ENCODE measurements around the gene EFNB3. TPM values are rescaled to one million over a fixed set of nuclear protein-coding genes. Genes with fewer than 3 reads are reported as not detected.
A peak's percentile ranks its signal among the peaks of the same experiment; 100 is the strongest.

Gene EFNB3
- polyA plus RNA-seq, 4 donors, result 1.1 to 2.0 TPM; not detected in 2

DNA sequence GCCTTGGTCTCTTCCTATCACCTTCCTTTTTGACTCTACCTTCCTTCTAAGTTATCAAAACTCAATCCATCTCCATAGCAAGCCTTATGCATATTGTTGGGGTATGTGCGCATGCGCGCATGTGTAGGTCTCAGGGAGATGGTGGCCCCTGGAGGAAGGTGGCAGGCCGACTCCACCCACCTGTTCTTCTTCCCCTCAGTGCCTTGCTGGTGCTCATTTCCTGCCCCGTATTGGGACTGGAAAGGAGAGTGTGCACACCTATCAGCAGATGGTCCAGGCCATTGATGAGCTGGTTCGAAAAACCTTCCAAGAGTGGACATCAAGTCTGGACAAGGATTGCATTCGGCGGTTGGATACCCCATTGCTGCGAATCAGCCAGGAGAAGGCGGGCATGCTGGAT lies 37.7 kb downstream of the EFNB3 start:
- Histone ChIP-seq H3K4me1 (ENCODE audit: control insufficient read depth in 3 of 3, insufficient read depth in 2 of 3, low read depth in 1 of 3, low read length in 2 of 3) (no peaks in the 10 kb centered on the region), H3K9me3 (ENCODE audit: control insufficient read depth in 2 of 2, insufficient read depth in 1 of 2, low read depth in 1 of 2, low read length in 1 of 2) (no peaks in the 10 kb centered on the region), H3K36me3 (ENCODE audit: control insufficient read depth in 3 of 3, insufficient read depth in 2 of 3, low read depth in 1 of 3, low read length in 3 of 3) (no peaks in the 10 kb centered on the region), H3K27me3 (ENCODE audit: control insufficient read depth in 3 of 3, insufficient read depth in 3 of 3, low read length in 3 of 3) (peaks cover 0 to 13% (median 3%) of the 10 kb centered on the region in 3 donors), H3K27ac (ENCODE audit: low read depth in 1 of 3, low read length in 2 of 3) (no peak overlapping the region), H3K4me3 (ENCODE audit: low read depth in 1 of 3, low read length in 3 of 3) (no peak overlapping the region)
- no peak for DNase-seq
- WGBS, 3 donors, result 74 to 82% (median 82%) methylated on average over 10 of the region's 10 CpGs
- no peak for FAIRE-seq

DNA sequence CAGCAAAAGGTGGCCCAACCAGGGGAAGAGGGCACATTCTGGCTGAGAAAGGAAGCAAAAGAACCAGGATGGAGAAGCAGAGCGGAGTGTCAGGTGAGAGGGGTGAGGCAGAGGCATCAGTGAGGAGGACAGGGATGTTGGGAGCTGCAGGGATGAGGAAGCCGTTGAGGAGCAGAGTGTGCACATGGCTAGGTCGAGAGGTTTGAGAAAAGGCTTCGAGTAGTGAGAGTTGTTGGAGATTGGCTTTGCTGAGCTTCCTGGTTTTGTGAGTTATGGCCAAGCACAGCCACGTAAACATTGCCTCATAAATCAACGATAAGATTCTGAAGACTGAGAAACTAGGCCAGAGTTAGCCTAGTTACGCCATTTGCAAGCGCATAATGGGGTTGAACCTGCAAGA lies 39.4 kb downstream of the EFNB3 start:
- WGBS, 3 donors, result 54 to 61% (median 58%) methylated on average over 8 of the region's 8 CpGs
- no peak for FAIRE-seq
- H3K4me3 ChIP-seq (ENCODE audit: low read depth in 1 of 3, low read length in 3 of 3), result no peak overlapping the region
- no peaks in the 10 kb centered on the region for H3K9me3 ChIP-seq (ENCODE audit: control insufficient read depth in 2 of 2, insufficient read depth in 1 of 2, low read depth in 1 of 2, low read length in 1 of 2)
- no peak overlapping the region for H3K27ac ChIP-seq (ENCODE audit: low read depth in 1 of 3, low read length in 2 of 3)
- no peak for DNase-seq
- H3K4me1 ChIP-seq (ENCODE audit: control insufficient read depth in 3 of 3, insufficient read depth in 2 of 3, low read depth in 1 of 3, low read length in 2 of 3), result no peaks in the 10 kb centered on the region
- H3K36me3 ChIP-seq (ENCODE audit: control insufficient read depth in 3 of 3, insufficient read depth in 2 of 3, low read depth in 1 of 3, low read length in 3 of 3), result no peaks in the 10 kb centered on the region
- H3K27me3 ChIP-seq (ENCODE audit: control insufficient read depth in 3 of 3, insufficient read depth in 3 of 3, low read length in 3 of 3), result peaks cover 0 to 7% (median 3%) of the 10 kb centered on the region in 3 donors

DNA sequence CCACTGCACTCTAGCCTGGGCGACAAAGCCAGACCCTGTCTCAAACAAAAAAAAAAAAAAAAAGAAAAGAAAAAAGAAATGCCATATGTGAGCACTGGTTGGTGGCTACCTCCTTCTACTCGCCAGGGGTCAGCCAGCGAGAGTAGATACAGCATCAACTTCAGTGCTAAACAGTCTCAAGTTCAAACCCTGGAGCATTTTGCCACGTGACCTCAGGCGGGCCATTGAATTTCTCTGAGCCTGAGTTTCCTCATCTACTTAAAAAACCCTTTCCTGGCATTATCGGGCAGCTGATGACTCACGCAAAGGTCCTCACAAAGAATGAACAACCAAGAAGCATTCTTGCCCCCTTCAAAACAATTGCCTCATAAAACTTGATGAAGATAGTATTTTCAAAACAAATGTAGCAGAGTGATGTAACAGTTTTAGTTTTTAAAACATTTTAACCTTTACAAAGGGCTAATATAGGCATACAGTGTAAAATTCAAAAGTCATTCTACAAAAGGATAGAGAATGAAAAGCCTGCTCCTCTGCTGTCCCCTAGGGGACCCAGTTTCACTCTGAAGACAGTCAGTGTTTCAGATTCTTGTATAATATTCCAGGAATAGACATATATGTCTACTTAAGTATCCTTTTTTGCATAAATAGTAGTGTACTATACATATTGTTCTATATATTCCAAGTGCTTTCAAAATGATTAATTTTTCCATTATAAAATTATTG lies 40.9 kb downstream of the EFNB3 start:
- Histone ChIP-seq H3K4me3 (ENCODE audit: low read depth in 1 of 3, low read length in 3 of 3) (no peak overlapping the region), H3K27ac (ENCODE audit: low read depth in 1 of 3, low read length in 2 of 3) (no peak overlapping the region), H3K36me3 (ENCODE audit: control insufficient read depth in 3 of 3, insufficient read depth in 2 of 3, low read depth in 1 of 3, low read length in 3 of 3) (no peaks in the 10 kb centered on the region), H3K4me1 (ENCODE audit: control insufficient read depth in 3 of 3, insufficient read depth in 2 of 3, low read depth in 1 of 3, low read length in 2 of 3) (no peaks in the 10 kb centered on the region), H3K27me3 (ENCODE audit: control insufficient read depth in 3 of 3, insufficient read depth in 3 of 3, low read length in 3 of 3) (peaks cover 0 to 3% (median 0%) of the 10 kb centered on the region in 3 donors), H3K9me3 (ENCODE audit: control insufficient read depth in 2 of 2, insufficient read depth in 1 of 2, low read depth in 1 of 2, low read length in 1 of 2) (peaks cover 0 to 2% of the 10 kb centered on the region in 2 donors)
- WGBS, 3 donors, result 34 to 64% (median 47%) methylated on average over 7 of the region's 7 CpGs
- FAIRE-seq (no peak), DNase-seq (no peak)

DNA sequence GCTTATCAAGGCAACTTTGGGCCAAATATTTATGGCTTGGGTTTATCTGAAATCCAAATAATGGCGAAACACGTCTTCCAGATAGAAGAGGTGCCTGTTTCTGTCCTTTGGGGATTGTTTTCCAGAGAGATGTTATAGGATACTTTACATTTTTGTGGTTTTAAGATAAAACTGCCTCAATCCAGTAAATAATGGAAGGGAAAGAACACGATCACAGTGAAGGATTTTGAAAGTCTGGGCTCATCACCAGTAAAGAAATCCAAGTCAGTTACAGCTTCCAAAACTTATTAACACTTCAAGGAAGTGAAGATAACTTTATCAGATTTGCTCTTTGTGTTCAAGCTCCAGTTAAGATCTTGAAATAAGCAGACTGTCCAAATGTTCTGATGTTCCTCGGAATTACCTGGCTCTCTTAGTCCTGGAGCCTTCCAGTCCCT lies 42.7 kb downstream of the EFNB3 start:
- Histone ChIP-seq H3K9me3 (ENCODE audit: control insufficient read depth in 2 of 2, insufficient read depth in 1 of 2, low read depth in 1 of 2, low read length in 1 of 2) (peaks cover 0 to 2% of the 10 kb centered on the region in 2 donors), H3K4me3 (ENCODE audit: low read depth in 1 of 3, low read length in 3 of 3) (no peak overlapping the region), H3K27me3 (ENCODE audit: control insufficient read depth in 3 of 3, insufficient read depth in 3 of 3, low read length in 3 of 3) (peaks cover 0 to 3% (median 0%) of the 10 kb centered on the region in 3 donors), H3K27ac (ENCODE audit: low read depth in 1 of 3, low read length in 2 of 3) (no peak overlapping the region), H3K36me3 (ENCODE audit: control insufficient read depth in 3 of 3, insufficient read depth in 2 of 3, low read depth in 1 of 3, low read length in 3 of 3) (no peaks in the 10 kb centered on the region), H3K4me1 (ENCODE audit: control insufficient read depth in 3 of 3, insufficient read depth in 2 of 3, low read depth in 1 of 3, low read length in 2 of 3) (no peaks in the 10 kb centered on the region)
- no peak for FAIRE-seq
- 16 to 38% (median 37%) methylated on average over 4 of the region's 4 CpGs for WGBS, 3 donors
- no peak for DNase-seq

DNA sequence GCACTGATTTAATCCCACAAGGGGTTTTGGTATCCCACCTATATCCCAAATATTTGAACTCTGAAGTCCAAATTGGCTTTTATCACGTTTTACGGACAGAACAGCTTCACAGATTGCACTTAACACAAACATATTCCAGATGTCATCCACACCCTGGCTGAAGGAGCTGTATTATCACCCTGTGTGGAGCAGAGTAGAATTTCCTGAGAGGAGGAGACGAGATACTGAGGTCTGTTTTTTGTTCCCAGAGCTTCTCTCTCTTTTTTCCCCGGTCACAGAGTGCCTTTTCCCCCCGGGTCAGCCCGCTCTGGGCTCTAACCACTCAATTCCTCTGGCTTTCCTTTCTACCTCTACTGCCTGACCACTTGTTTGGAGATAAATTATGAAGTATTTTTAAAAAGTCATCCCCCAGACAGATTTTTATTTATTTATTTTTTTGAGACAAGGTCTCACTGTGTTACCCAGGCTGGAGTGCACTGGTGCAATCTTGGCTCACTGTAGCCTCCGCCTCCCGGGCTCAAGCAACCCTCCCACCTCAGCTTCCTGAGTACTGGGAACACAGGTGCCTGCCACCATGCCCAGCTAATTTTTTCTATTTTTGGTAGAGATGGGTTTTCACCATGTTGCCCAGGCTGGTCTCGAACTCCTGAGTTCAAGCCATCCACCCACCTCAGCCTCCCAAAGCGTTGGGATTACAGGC lies 43.2 kb downstream of the EFNB3 start:
- H3K9me3 ChIP-seq (ENCODE audit: control insufficient read depth in 2 of 2, insufficient read depth in 1 of 2, low read depth in 1 of 2, low read length in 1 of 2), result peaks cover 0 to 2% of the 10 kb centered on the region in 2 donors
- no peaks in the 10 kb centered on the region for H3K36me3 ChIP-seq (ENCODE audit: control insufficient read depth in 3 of 3, insufficient read depth in 2 of 3, low read depth in 1 of 3, low read length in 3 of 3)
- 59 to 68% (median 67%) methylated on average over 10 of the region's 10 CpGs for WGBS, 3 donors
- no peak overlapping the region for H3K27ac ChIP-seq (ENCODE audit: low read depth in 1 of 3, low read length in 2 of 3)
- DNase-seq (no peak), FAIRE-seq (no peak)
- H3K4me3 ChIP-seq (ENCODE audit: low read depth in 1 of 3, low read length in 3 of 3), result no peak overlapping the region
- H3K27me3 ChIP-seq (ENCODE audit: control insufficient read depth in 3 of 3, insufficient read depth in 3 of 3, low read length in 3 of 3), result no peaks in the 10 kb centered on the region
- H3K4me1 ChIP-seq (ENCODE audit: control insufficient read depth in 3 of 3, insufficient read depth in 2 of 3, low read depth in 1 of 3, low read length in 2 of 3), result no peaks in the 10 kb centered on the region

DNA sequence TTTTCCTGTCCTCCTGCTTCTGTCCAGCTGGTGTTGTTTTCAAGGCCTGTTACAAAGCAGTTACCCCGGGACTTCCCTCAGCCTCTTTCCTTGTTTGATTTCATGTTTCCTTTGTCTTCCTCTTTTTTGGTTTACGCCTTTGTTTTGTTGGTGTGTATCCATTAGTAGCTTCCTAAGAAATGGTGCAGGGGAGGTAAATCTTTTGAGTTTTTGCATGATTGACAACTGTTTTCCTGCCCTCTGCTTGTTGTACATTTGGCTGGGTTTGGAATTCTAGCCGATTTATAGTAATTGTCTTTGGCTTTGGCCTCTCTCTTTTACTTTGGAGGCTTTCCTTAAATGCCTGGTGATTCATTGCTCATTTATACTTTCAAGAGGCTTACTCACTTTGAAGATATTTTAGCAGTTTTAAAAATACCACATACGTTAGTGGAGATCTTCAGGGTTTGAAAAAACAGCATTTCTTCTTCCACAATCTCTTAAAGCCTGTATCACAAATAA lies 45.4 kb downstream of the EFNB3 start:
- H3K36me3 ChIP-seq (ENCODE audit: control insufficient read depth in 3 of 3, insufficient read depth in 2 of 3, low read depth in 1 of 3, low read length in 3 of 3), result no peaks in the 10 kb centered on the region
- H3K9me3 ChIP-seq (ENCODE audit: control insufficient read depth in 2 of 2, insufficient read depth in 1 of 2, low read depth in 1 of 2, low read length in 1 of 2), result peaks cover 0 to 2% of the 10 kb centered on the region in 2 donors
- H3K4me1 ChIP-seq (ENCODE audit: control insufficient read depth in 3 of 3, insufficient read depth in 2 of 3, low read depth in 1 of 3, low read length in 2 of 3), result no peaks in the 10 kb centered on the region
- no peak for FAIRE-seq
- H3K4me3 ChIP-seq (ENCODE audit: low read depth in 1 of 3, low read length in 3 of 3), result no peak overlapping the region
- no peaks in the 10 kb centered on the region for H3K27me3 ChIP-seq (ENCODE audit: control insufficient read depth in 3 of 3, insufficient read depth in 3 of 3, low read length in 3 of 3)
- H3K27ac ChIP-seq (ENCODE audit: low read depth in 1 of 3, low read length in 2 of 3), result no peak overlapping the region
- WGBS, 3 donors, result 73 to 85% (median 77%) methylated on average over 4 of the region's 4 CpGs
- DNase-seq, result no peak

DNA sequence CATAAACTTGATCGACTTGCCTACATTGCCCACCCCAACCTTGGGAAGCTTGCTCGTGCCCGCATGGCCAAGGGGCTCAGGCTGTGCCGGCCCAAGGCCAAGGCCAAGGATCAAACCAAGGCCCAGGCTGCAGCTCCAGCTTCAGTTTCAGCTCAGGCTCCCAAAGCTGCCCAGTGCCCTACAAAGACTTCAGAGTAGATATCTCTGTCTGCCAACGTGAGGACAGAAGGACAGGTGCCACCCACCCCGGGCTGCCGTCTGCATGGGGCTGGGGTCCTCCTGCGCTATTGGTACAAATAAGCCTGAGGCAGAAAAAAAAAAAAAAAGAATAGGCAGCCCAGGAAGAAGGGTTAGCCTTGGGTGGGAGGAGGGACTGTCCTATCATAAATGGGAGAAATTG lies 49.7 kb downstream of the EFNB3 start:
- no peak overlapping the region for H3K4me3 ChIP-seq (ENCODE audit: low read depth in 1 of 3, low read length in 3 of 3)
- 77 to 82% (median 78%) methylated on average over 8 of the region's 8 CpGs for WGBS, 3 donors
- no peak for FAIRE-seq
- no peaks in the 10 kb centered on the region for H3K4me1 ChIP-seq (ENCODE audit: control insufficient read depth in 3 of 3, insufficient read depth in 2 of 3, low read depth in 1 of 3, low read length in 2 of 3)
- H3K9me3 ChIP-seq (ENCODE audit: control insufficient read depth in 2 of 2, insufficient read depth in 1 of 2, low read depth in 1 of 2, low read length in 1 of 2), result peaks cover 0 to 2% of the 10 kb centered on the region in 2 donors
- no peak overlapping the region for H3K27ac ChIP-seq (ENCODE audit: low read depth in 1 of 3, low read length in 2 of 3)
- no peak for DNase-seq
- H3K27me3 ChIP-seq (ENCODE audit: control insufficient read depth in 3 of 3, insufficient read depth in 3 of 3, low read length in 3 of 3), result no peaks in the 10 kb centered on the region
- no peaks in the 10 kb centered on the region for H3K36me3 ChIP-seq (ENCODE audit: control insufficient read depth in 3 of 3, insufficient read depth in 2 of 3, low read depth in 1 of 3, low read length in 3 of 3)

DNA sequence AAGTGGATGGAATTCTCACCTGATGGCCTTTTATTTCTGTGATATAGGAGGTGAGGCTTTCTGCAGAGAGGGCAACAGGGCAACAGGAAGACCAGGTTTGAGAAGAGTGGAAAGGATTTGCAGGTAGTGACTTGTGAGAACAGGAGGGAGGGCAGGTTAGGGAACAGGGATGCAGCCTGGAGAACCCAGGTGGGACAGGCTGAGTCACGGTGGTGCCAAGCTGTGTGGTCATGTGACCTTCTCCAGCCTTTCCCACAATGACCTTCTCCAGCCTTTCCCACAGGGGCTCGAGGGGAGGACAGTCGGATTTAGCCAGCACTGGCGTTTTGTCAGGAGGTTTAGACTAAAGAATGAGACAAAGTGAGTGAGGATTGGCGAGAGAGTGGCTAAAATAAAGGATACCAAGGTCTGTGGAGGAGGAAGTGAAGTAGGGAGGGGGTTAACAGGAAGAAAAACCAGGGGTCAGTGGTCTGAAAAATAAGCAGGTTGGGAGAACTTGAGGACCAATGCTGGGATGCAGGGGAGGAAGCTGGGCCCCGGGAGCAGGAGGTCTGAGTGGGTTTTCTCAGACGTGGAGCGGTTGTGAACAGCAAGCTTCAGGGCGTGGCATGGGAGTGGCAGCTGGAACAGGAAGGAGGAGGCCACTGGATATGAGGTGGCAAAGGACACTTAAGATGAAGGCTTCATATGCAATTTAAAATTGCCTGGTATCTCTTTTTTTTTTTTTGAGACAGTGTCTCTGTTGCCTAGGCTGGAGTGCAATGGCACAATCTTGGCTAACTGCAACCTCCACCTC lies 50.3 kb downstream of the EFNB3 start:
- no peak overlapping the region for H3K27ac ChIP-seq (ENCODE audit: low read depth in 1 of 3, low read length in 2 of 3)

More for the DNA sequence above, 50.3 kb downstream of the EFNB3 start:
- peak; percentile 26 to 42 for DNase-seq
- H3K27me3 ChIP-seq (ENCODE audit: control insufficient read depth in 3 of 3, insufficient read depth in 3 of 3, low read length in 3 of 3), result no peaks in the 10 kb centered on the region
- no peak for FAIRE-seq
- WGBS, 3 donors, result 29 to 49% (median 37%) methylated on average over 9 of the region's 9 CpGs
- H3K36me3 ChIP-seq (ENCODE audit: control insufficient read depth in 3 of 3, insufficient read depth in 2 of 3, low read depth in 1 of 3, low read length in 3 of 3), result no peaks in the 10 kb centered on the region
- no peak overlapping the region for H3K4me3 ChIP-seq (ENCODE audit: low read depth in 1 of 3, low read length in 3 of 3)
- H3K9me3 ChIP-seq (ENCODE audit: control insufficient read depth in 2 of 2, insufficient read depth in 1 of 2, low read depth in 1 of 2, low read length in 1 of 2), result no peaks in the 10 kb centered on the region
- H3K4me1 ChIP-seq (ENCODE audit: control insufficient read depth in 3 of 3, insufficient read depth in 2 of 3, low read depth in 1 of 3, low read length in 2 of 3), result no peaks in the 10 kb centered on the region

Data from small intestine (tissue), 7 donors.